Ectodermal cell (in vitro differentiated cells): ENCODE measurements around the gene LIMCH1.

Experiments used
- H3K27ac ChIP-seq: 2 replicates; pipeline ENCODE4 v1.7.0; 2013; ENCODE audit warnings: mild to moderate bottlenecking, low read depth, low read length; ENCODE audit not compliant: insufficient read depth, poor library complexity, severe bottlenecking
- H3K27me3 ChIP-seq: 2 replicates; pipeline ENCODE4 v1.7.0; 2013; ENCODE audit warnings: mild to moderate bottlenecking, low read length; ENCODE audit not compliant: insufficient read depth, control insufficient read depth, poor library complexity, severe bottlenecking
- H3K36me3 ChIP-seq: one replicate; pipeline ENCODE4 v1.7.0; 2013; ENCODE audit warnings: low read length; ENCODE audit not compliant: control insufficient read depth, insufficient read depth
- H3K4me1 ChIP-seq: one replicate; pipeline ENCODE4 v1.7.0; 2013; ENCODE audit warnings: low read length; ENCODE audit not compliant: control insufficient read depth, insufficient read depth
- H3K4me3 ChIP-seq: 2 replicates; pipeline ENCODE4 v1.7.0; 2013; ENCODE audit warnings: low read depth, low read length, control low read depth; ENCODE audit not compliant: insufficient read depth
- H3K9me3 ChIP-seq: 2 replicates; pipeline ENCODE4 v1.7.0; 2013; ENCODE audit warnings: mild to moderate bottlenecking, low read length, moderate library complexity; ENCODE audit not compliant: control insufficient read depth
- WGBS, 2 experiments: methylation state at CpG; one replicate each; pipeline ENCODE4 v1.1.7; 2013; ENCODE audit warnings: missing lambda C conversion rate in 2 of 2; 5-methylcytosine and 5-hydroxymethylcytosine counted together

The LIMCH1 gene

GRCh38 chr4:41512136-41512535 lies 25.8 kb upstream of the LIMCH1 start:
- H3K4me3 ChIP-seq = no peak overlapping the region
- no peaks in the 10 kb centered on the region for H3K36me3 ChIP-seq
- no peaks in the 10 kb centered on the region for H3K4me1 ChIP-seq
- no peak overlapping the region for H3K27ac ChIP-seq
- WGBS, 2 experiments = 80% methylated on average over 1 of the region's 1 CpG; no CpG with 5 or more reads in 1 of the 2 experiments
- no peaks in the 10 kb centered on the region for H3K9me3 ChIP-seq
- H3K27me3 ChIP-seq = no peaks in the 10 kb centered on the region

GRCh38 chr4:41512596-41512995 lies 25.4 kb upstream of the LIMCH1 start:
- H3K4me3 ChIP-seq = no peak overlapping the region
- H3K27ac ChIP-seq = no peak overlapping the region
- no peaks in the 10 kb centered on the region for H3K4me1 ChIP-seq
- H3K27me3 ChIP-seq = no peaks in the 10 kb centered on the region
- H3K9me3 ChIP-seq = no peaks in the 10 kb centered on the region
- no peaks in the 10 kb centered on the region for H3K36me3 ChIP-seq

- 91% methylated on average over 1 of the region's 1 CpG for WGBS, 2 experiments
- no peak overlapping the region for H3K27ac ChIP-seq
- no peak overlapping the region for H3K4me3 ChIP-seq
- H3K9me3 ChIP-seq = no peaks in the 10 kb centered on the region
- no peaks in the 10 kb centered on the region for H3K27me3 ChIP-seq
- no peaks in the 10 kb centered on the region for H3K36me3 ChIP-seq
- H3K4me1 ChIP-seq = no peaks in the 10 kb centered on the region
These were observed 23.8 kb upstream of the LIMCH1 start for GRCh38 chr4:41514169-41514568.

- 91 to 92% methylated on average over 14 of the region's 14 CpGs for WGBS, 2 experiments
- no peaks in the 10 kb centered on the region for H3K4me1 ChIP-seq
- H3K9me3 ChIP-seq = no peaks in the 10 kb centered on the region
- no peak overlapping the region for H3K4me3 ChIP-seq
- H3K27me3 ChIP-seq = no peaks in the 10 kb centered on the region
- H3K27ac ChIP-seq = no peak overlapping the region
- H3K36me3 ChIP-seq = no peaks in the 10 kb centered on the region
These were observed 23.0 kb upstream of the LIMCH1 start for GRCh38 chr4:41514766-41515481.

DNA sequence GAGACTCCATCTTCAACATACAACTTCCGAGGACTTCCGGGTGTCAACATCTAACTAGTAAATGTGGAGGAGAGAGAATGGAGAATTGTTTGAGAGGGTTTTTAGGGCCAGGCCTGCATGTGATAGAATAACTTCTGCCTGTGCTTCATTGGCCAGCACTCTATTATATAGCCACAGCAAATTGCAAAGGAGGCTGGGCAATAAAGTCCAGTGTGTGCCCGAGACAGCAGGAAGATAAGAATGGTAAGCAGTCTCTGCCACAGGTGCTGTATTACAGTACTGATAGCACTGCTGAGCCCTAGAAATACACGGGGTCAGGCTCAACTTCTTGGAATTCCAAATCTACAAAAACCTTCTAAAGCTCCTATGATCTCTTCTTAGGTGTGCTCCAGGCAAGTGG lies 20.8 kb upstream of the LIMCH1 start:
- Histone ChIP-seq H3K9me3 (no peaks in the 10 kb centered on the region), H3K27me3 (no peaks in the 10 kb centered on the region), H3K36me3 (no peaks in the 10 kb centered on the region), H3K27ac (no peak overlapping the region), H3K4me3 (no peak overlapping the region), H3K4me1 (no peaks in the 10 kb centered on the region)
- 90 to 95% methylated on average over 3 to 4 of the region's 4 CpGs for WGBS, 2 experiments

GRCh38 chr4:41517747-41518146 lies 20.2 kb upstream of the LIMCH1 start:
- no peaks in the 10 kb centered on the region for H3K9me3 ChIP-seq
- WGBS, 2 experiments = 100% methylated on average over 1 of the region's 1 CpG; no CpG with 5 or more reads in 1 of the 2 experiments
- H3K4me1 ChIP-seq = no peaks in the 10 kb centered on the region
- H3K27ac ChIP-seq = no peak overlapping the region
- H3K36me3 ChIP-seq = no peaks in the 10 kb centered on the region
- no peak overlapping the region for H3K4me3 ChIP-seq
- H3K27me3 ChIP-seq = no peaks in the 10 kb centered on the region

DNA sequence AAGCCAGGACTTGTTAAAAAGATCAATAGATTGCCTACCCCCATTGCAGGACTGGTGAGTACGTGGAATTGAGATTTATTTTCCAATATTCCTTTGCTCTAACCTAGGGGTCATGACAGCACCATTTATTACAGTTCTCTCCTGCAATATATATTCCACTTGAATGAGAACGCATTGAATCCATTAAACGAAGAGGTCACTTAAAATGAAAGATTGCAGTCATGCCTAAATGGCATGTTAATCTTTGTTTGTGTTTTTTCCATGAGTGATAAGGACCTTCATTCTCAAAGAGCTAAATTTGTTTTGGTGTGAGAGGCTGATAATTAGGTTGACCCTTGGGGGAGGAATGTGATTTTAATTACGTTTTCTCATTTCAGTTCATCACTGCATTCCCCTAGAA lies 13.5 kb upstream of the LIMCH1 start:
- Histone ChIP-seq H3K36me3 (no peaks in the 10 kb centered on the region), H3K4me1 (no peaks in the 10 kb centered on the region), H3K4me3 (no peak overlapping the region), H3K27ac (no peak overlapping the region), H3K9me3 (no peaks in the 10 kb centered on the region), H3K27me3 (no peaks in the 10 kb centered on the region)
- 93 to 96% methylated on average over 4 of the region's 4 CpGs for WGBS, 2 experiments

GRCh38 chr4:41525129-41525528 lies 12.8 kb upstream of the LIMCH1 start:
- Histone ChIP-seq H3K36me3 (no peaks in the 10 kb centered on the region), H3K4me1 (no peaks in the 10 kb centered on the region), H3K27ac (no peak overlapping the region), H3K9me3 (no peaks in the 10 kb centered on the region), H3K4me3 (no peak overlapping the region), H3K27me3 (no peaks in the 10 kb centered on the region)
- WGBS, 2 experiments = 69% methylated on average over 11 of the region's 11 CpGs

- WGBS, 2 experiments = 86 to 94% methylated on average over 2 of the region's 2 CpGs
- Histone ChIP-seq H3K27me3 (no peaks in the 10 kb centered on the region), H3K4me1 (no peaks in the 10 kb centered on the region)
These were observed 11.3 kb upstream of the LIMCH1 start for GRCh38 chr4:41526628-41527027.

DNA sequence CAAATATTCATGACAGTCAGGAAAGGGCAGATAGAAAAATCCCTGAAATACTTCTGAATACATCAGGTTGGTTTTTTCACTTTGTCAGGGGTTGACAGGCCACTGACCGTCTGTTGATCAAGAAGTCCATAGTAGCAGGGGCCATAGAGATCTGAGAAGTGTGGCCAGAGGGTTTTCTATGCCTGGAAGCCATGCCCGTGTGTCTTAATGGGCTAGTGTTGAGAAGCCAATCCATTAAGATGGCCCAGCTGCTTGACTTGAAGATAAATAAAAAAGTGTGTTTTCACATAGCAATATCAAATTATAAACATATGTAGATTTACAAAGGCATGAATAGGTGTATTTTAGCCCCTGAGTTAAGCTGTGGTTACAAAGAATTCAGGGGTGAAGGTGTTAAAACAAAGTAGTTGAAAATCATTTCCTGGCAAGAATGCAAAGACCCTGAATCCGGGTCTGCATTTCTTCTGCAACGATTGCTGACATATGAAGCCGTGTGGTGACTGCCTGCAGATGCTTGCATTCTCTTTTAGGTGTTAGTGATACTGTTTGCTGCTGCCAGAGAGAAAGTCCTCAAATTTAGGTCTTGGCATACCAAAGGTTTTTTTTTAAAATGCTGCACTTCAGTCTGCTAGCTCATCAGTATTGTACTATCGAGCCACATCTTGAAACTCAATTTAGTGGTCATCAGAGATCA lies 9.3 kb upstream of the LIMCH1 start:
- Histone ChIP-seq H3K27me3 (no peaks in the 10 kb centered on the region), H3K4me1 (no peaks in the 10 kb centered on the region), H3K9me3 (no peaks in the 10 kb centered on the region), H3K36me3 (no peaks in the 10 kb centered on the region), H3K4me3 (no peak overlapping the region), H3K27ac (no peak overlapping the region)
- WGBS, 2 experiments = 88 to 89% methylated on average over 6 of the region's 6 CpGs

More at GRCh38 chr4:41526628-41527027, 11.3 kb upstream of the LIMCH1 start:
- Histone ChIP-seq H3K27ac (no peak overlapping the region), H3K9me3 (no peaks in the 10 kb centered on the region), H3K4me3 (no peak overlapping the region), H3K36me3 (no peaks in the 10 kb centered on the region)
